Measurements from ENCODE around the gene EEA1. TPM values are rescaled to one million over a fixed set of nuclear protein-coding genes. Genes with fewer than 3 reads are reported as not detected.

EEA1 gene
- total RNA-seq, 1 experiment from 2014 or later = 14.9 TPM

DNA sequence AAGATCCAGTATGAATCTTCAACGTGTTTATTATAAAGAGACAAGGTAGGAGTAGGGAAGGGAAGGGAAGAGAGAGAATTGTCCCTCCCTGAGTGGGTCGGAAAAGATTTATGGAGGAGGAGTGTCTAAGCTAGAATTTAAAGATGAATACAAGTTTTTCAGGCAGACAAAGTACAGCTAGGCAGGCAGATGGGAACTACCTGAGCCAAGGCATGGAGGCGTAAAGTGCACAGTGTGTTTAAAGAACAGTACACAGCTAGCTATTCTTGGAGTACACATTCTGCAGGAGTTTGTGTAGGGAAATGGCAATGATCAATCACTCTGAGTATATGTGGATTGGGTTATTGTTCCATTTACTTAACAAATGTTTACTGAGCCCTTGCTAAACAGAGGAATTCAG, 206.2 kb downstream of the EEA1 start:
- Mint-ChIP-seq H3K9me3 (peaks cover 8 to 13% of the 10 kb centered on the region in 2 experiments), H3K4me1 (no peaks in the 10 kb centered on the region; a peak in 1 of 4 replicates), H3K36me3 (ENCODE audit: insufficient read depth in 1 of 3, low read depth in 3 of 3) (peaks cover 3 to 7% (median 5%) of the 10 kb centered on the region in 3 experiments; a peak in 6 of 7 replicates), H3K4me3 (no peak overlapping the region), H3K27ac (no peak overlapping the region), H3K27me3 (ENCODE audit: low read depth) (no peaks in the 10 kb centered on the region)
- Histone ChIP-seq H3K79me1 (ENCODE audit: insufficient read depth, low read depth, low read length, poor library complexity, severe bottlenecking) (no peaks in the 10 kb centered on the region), H2BK12ac (ENCODE audit: insufficient read length, low read depth, low read length) (no peak overlapping the region), H3K4me2 (ENCODE audit: insufficient read depth, insufficient read length, low read length) (no peak overlapping the region), H3K4ac (ENCODE audit: low read depth, low read length) (no peak overlapping the region), H3K14ac (ENCODE audit: insufficient read depth, low read length) (no peak overlapping the region), H4K8ac (replicated peaks; ENCODE audit: insufficient read length, low read depth, low read length) (no peak overlapping the region), H3K4me1 (ENCODE audit: insufficient read depth, low read length) (no peaks in the 10 kb centered on the region), H4K5ac (ENCODE audit: insufficient read length, low read depth, low read length) (no peak overlapping the region), H2BK120ac (ENCODE audit: low read depth, low read length, poor library complexity, severe bottlenecking) (no peak overlapping the region), H4K91ac (ENCODE audit: insufficient read length, low read depth, low read length) (no peak overlapping the region), H2BK20ac (ENCODE audit: low read depth, low read length, poor library complexity, severe bottlenecking) (no peak overlapping the region), H3K79me2 (ENCODE audit: insufficient read depth, low read length) (no peaks in the 10 kb centered on the region), H2BK5ac (ENCODE audit: insufficient read length, low read length) (no peak overlapping the region), H3K56ac (ENCODE audit: insufficient read length, low read depth, low read length) (no peak overlapping the region), H3K9me3 (ENCODE audit: control insufficient read depth, low read depth, low read length) (no peaks in the 10 kb centered on the region), H3T11ph (ENCODE audit: low read length) (no peak overlapping the region), H4K20me1 (ENCODE audit: control insufficient read depth, insufficient read depth, insufficient read length) (no peaks in the 10 kb centered on the region), H2BK15ac (ENCODE audit: low read depth, low read length) (no peak overlapping the region), H2AFZ (ENCODE audit: low read length) (no peak overlapping the region), H3K23ac (ENCODE audit: insufficient read length, low read depth, low read length) (no peak overlapping the region), H3K18ac (ENCODE audit: insufficient read length, low read depth, low read length) (no peak overlapping the region), H3K9ac (ENCODE audit: extremely low read depth, insufficient read length, low read length) (no peak overlapping the region), H3K27ac (ENCODE audit: insufficient read length, low read depth, low read length) (no peak overlapping the region), H3K27me3 (ENCODE audit: insufficient read depth, low read length) (no peaks in the 10 kb centered on the region), H2AK5ac (ENCODE audit: insufficient read length, low read length) (no peak overlapping the region), H3K23me2 (ENCODE audit: insufficient read length, low read depth, low read length, poor library complexity, severe bottlenecking) (no peaks in the 10 kb centered on the region)
- DNase-seq = no peak
- no CpG with 5 or more reads among the region's 3 CpGs for WGBS (ENCODE audit: extremely low coverage, insufficient read length, low lambda C conversion rate)
- TF ChIP-seq CTCF (conservative IDR thresholded peaks at IDR 0.05) = no peak

All from H9 (cell line).